T-helper 1 cell treated with Interleukin-12 subunit alpha and Interleukin-12 subunit beta and Interleukin-4 antibody, amounts not matched to agents 30 ng/mL and 1 ng/mL, for 36 hours (primary cell): ENCODE results near the gene MYCN. TPM values are rescaled to one million over a fixed set of nuclear protein-coding genes. Genes with fewer than 3 reads are reported as not detected.

Source experiments
- intact Hi-C: fragments of 100-400 bp; cut with micrococcal nuclease; formaldehyde crosslinking; loops from one replicate; pipeline ENCODE4 v1.15.1; 2024
- total RNA-seq: library from RNA; stranded (reverse); gene quantifications from 2 replicates; pipeline ENCODE4 v1.2.3, GENCODE V29; 2022

Gene MYCN
- total RNA-seq, 1 donor from 2014 or later: not detected

DNA sequence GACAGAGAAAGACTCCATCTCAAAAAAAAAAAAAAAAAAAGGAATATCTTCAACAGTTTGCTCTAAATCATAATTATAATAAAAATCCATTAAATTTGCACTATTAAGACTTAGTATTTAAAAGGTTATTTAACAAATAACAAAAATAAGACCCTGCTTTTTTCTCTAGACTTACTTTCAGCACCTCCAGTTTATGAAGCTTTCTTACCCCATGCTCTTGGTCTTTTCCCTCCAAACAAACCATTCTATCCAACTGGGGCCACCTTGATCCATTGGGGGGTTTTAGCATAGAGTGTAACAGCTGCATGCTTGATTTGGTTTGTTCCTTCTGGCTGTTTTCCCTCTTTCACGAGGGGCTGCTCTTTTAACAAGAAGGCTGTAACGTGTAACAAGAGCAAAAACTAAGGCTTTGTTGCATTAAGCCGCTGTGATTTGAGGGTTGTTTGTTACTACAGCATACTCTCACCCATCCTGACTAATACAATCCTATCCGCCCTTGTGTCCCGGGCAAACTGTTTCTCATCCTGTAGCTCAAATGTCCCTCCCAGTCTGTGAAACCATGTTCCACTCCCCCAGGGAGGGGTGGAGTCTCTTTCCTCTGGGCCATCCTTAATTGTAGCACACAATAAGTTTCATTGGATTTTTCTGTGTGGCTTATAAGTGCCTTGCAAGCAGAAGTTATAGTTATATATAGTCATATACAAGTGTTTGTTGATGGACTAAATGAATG lies 9.6 kb upstream of the MYCN start:
- intact Hi-C loops: no loop called here

DNA sequence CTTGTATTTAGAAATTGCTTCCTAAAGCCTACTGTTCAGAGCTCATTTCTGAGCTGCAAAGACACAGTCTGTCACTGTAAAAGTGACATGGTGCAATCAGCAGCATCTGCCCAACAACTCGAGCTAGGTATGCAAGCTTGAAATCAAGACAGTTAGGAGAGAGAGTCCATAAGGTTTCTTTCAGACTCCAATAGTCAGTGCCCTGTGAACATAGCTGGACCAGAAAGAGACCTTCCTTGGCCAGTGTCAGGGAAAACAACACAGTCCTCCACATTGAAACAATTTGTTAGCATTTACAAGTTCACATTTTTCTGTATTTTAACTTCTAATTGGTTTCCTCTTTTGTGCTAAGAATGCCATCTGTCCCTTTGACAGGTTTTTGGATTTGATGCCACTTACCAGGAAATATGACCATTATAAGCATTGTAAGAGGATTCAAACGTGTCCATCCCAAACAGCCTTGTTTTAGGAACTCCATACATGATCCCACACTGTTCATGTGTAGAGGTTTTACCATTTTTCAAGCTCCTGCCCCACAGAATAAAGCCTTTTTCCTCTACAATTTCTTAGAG lies 8.9 kb upstream of the MYCN start:
- intact Hi-C loops: no loop called here

DNA sequence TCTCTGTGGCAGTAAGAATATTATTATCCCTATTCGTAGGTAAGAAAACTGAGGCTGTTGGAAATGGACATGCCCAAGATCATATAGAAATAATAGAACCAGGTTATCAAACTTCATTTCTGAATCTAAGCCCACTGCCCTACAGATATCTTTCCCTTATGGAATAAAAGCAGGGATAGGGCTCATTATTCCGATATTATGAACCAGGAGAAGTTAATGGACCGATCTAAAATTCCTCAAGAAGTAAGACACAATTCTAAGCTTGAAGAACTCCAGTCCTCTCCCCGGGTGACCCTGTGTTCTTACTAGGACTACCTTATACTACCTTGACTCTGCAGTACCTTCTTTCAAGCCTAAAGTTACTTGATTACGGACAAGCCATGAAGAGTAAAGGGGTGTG lies 8.4 kb upstream of the MYCN start:
- intact Hi-C loops: no loop called here

DNA sequence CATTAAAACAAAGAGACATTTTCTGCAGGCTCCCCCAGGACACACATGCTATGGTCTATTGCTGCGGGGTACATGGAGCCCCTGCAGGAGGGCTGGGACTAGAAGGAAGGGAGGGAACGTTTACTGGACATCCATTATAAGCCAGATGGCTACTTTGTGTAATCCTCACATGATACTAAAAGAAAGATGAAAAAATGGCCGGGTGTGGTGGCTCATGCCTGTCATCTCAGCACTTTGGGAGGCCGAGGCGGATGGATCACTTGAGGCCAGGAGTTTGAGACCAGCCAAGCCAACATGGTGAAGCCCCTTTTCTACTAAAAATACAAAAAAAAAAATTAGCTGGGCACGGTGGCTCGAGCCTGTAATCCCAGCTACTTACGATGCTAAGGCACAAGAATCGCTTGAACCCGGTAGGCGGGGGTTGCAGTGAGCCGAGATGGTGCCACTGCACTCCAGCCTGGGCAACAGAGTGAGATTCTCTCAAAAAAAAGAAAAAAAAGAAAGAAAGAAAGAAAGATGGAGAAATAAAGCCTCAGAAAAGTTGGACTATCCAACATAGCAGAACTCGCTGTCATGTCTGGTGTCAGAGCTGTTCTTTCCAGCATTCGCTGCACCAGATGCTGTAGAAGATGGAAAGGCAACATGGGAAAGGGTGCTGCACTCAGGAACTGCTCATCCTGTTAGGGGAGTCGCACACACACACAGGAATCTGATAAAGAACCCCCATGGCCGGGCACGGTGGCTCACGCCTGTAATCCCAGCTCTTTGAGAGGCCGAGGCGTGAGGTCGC lies 7.8 kb upstream of the MYCN start:
- intact Hi-C loops: no loop called here

DNA sequence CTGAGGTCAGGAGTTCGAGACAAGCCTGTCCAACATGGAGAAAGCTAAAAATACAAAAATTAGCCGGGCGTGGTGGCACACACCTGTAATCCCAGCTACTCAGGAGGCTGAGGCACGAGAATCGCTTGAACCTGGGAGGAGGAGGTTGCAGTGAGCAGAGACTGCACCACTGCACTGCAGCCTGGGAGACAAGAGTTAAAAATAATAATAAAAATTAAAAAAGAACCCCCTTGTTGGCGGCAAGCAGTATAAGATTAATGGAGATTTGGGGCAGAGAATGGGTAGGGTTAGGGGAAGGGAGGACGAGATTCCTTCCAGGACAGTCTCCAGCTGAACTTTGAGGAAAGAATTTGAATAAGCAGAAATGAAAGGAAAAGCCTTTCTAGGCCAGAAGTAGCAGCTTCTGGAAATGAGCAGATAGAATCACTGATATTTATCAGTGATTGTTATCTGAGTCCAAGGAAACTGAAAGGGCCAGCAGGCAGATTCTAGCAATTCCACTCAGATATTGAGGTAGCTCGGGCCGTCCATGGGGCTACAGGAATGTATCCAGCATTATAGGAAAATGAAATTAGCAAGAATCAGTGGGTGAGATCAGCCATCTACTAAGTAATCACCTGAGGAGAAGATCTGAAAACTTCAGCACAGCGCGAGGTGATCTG lies 7.0 kb upstream of the MYCN start:
- intact Hi-C loops: no loop called here

DNA sequence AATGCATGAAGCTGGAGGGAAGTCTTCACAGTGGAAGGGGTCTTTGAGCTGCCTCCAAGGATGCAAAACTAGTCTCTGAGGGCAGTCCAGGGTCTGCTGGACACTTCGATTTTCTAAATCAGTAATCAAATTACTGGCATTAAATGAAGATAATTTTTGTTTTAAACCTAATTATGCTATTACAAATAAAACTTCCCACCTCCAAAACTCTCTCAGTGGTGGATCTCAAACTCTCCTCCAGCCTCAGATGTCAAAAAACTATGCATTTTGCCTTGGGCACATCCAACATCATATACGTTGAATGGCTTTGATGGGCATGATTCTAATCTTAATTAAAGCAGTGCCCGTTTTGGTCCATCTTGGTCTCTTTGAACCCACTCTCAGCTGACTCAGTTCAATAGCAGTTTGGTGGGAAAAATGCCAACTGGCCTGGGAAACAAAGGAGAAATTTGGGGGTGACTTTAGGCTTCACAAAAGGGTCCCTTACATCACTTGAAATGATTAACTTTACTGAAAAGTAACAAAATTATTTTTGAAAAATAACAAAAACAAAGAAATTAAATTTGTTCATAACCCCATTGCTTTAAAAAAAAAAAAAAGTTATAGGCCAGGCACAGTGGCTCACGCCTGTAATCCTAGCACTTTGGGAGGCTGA lies 5.9 kb upstream of the MYCN start:
- intact Hi-C loops: no loop called here

DNA sequence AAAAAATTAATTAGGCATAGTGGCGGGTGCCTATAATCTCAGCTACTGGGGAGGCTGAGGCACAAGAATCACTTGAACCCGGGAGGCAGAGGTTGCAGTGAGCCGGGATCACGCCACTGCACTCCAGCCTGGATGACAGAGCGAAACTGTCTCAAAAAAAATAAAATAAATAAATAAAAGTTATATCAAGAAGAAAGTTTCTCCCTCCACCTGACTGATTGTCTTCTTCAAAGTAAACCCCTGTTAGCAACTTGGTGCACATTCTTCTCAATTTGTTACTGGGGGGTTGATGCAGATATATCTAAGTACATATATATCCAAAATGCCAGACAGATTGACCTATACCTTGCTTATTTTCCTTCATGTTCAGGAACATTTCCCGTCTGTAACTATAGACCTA lies 5.2 kb upstream of the MYCN start:
- intact Hi-C loops: no loop called here

DNA sequence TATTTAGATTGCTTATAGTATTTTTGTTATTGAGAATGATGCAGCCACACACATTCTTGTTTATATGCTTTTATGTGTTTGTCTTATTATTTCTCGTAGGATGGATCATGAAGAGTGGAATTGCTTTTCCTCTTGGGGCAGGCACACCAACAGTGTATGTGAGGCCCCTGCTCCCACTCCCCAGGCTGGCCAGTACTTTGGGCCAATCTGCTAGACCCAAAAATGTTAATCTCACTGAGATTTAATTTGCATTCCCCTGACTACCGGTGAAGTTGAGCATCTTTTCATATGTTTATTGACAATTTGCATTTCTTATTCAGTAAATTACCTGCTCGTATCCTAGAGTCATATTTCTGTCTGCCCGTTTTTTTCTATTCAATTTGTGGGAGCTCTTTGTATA lies 4.7 kb upstream of the MYCN start:
- intact Hi-C loops: no loop called here

DNA sequence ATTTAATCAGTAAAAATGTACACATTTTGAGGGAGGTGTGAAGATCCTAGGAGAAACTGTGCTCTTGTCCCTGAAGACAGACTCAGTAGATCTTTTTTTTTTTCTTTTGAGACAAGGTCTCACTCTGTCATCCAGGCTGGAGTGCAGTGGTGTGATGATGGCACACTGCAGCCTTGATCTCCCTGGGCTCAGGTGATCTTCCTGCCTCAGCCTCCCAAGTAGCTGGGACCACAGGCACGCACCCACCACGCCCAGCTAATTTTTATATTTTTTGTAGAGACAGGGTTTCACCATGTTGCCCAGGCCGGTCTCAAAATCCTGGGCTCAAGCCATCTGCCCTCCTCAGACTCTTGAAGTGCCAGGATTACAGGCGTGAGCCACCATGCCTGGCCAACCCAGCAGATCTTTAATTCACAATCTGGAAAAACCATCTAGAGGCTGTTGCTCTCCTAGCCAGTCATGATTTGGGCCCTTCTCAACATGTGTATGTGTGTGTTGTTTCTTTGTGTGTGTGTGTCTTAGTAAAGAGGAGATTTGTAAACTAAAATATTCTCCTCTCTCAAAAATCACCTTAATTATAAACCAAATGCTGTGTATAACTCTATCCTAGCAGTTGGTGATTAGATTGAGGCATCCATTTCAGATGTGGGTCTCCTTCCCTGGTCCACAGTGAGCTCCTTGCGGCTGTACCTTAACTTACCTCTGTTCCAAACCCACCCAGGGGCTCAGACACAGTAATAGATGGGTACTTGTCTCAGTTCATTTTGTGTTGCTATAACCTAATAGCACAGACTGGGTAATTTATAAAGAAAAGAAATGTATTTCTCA lies 3.9 kb upstream of the MYCN start:
- intact Hi-C loops: no loop called here

DNA sequence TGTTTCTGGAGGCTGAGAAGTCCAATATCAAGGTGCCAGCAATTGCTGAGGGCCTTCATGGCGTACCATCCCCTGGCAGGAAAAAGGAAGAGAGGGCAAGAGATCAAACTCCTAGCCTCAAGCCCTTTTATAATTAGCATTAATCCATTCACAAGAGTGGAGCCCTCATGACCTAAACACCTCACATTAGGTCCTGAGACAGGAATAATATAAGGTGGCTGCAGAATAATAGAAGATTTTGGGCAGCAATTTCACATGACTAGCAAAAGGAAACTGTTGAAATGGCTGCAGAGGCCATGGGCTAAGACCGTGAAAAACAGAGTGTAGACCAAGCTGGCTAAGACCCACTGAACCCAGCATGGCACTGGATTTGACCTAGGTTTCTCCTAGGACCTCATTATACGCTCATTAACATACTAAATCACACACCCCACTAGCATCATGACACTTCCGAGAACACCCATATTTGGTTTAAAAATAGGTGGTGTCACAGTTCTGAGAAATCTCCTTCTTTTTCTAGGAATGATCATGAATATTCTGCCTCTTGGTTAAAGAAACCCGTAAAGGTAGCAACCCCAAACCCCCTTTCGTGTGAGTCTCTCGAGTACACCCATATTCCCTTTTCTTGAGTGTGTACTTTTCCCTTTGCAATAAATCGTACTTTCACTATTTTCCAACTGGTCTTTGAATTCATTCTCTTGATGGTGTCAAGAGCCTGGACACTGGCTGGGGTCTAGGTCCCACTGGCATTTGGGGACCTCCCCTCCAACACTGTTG lies 3.1 kb upstream of the MYCN start:
- intact Hi-C loops: no loop called here

DNA sequence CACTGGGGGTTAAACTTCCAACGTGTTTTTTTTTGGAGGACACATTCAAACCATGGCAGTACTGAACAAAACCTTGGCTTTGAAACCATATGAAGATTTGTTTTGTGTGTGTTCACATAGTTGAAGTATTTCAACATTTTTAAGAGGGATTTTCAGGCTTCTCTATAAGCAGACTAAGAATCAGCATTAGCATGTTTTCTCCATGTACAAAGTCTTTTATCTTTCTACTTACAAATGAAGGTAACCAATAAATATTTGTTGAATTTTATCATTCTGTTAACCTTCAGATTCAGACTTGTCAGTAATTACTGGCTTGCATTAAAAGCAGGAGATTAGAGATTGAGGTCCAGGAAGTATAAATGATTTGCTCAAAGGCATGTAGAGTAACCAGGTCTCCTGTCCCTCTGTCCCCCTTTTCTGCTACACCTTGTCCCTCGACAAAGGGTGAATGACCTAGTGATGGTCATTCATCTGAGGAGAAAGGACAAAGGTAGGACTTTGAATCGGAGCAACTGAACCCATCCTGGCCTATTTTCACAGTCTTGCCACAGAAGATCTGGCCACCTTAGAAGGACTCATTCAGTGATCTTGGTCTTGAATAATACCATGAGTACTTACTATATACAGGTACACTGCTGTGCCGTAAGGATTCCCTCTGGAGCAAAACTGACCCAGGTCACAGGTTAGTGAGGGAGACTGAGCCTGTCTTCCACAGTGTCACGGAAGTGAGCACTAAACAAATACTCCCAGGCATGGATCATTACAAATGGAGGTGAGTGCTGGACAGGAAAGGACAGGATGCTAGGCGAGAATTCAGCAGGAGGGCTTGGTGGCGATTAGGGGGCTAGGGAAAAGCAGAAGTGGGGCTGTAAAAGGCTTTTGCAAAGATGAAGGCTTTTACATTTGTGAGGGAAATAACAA lies 2.2 kb upstream of the MYCN start:
- intact Hi-C loops: no loop called here

DNA sequence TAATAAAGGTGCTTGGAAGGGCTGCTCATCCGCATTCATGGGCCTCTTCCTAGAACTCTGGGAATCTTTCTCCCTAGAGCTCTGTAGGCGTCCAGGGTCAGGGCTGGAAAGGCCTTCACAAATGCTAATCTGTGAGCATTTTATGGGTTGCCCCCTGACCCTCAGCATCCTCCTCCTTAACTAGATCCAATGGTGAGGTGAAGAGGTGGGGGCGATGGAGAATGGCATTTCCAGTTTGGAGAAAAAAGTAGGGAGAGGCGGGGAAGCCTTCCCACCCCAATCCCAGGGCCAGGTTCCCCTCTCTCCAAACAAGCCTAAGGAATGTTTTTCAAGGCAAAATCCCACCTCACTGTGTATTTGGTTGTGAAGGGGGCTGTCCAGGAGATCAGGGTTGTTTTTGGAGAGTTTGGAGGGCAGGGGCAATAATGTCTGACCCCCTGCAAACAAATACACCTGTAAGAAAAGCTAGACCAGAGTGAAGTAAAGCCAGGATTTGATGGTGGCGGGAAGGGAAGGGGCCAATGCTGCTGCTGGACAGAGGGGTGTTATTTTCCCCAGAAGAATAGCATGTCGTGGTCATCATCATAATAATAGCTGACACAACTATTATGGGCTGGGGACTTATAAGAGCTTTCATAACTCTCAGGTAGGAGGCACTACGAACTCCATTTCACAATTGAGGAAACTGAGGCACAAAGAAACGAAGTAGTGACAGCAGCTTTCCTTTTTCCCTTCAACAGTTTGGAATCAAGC lies 1.4 kb upstream of the MYCN start:
- intact Hi-C loops: loop anchor here (1.0 kb wide), 3 partner anchors 343 to 818 kb away; no protein-coding TSS in a partner anchor

DNA sequence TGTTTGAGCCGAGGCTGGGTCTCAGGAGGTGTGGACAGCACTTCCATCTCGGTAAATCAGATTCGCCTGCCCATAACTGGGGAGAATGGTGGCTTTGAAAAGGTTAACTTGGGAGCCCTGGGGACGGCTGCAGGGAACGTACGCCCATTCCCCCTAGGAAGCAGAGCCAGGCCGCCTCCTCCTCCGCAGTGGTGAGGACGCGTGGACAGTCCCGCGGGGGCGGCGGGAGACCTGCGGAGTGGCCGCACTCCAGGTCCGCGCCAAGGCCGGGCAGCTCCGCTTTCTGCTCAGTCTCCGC lies 845 bp upstream of the MYCN start:
- intact Hi-C loops: loop anchor here (1.0 kb wide), 3 partner anchors 343 to 818 kb away; no protein-coding TSS in a partner anchor

DNA sequence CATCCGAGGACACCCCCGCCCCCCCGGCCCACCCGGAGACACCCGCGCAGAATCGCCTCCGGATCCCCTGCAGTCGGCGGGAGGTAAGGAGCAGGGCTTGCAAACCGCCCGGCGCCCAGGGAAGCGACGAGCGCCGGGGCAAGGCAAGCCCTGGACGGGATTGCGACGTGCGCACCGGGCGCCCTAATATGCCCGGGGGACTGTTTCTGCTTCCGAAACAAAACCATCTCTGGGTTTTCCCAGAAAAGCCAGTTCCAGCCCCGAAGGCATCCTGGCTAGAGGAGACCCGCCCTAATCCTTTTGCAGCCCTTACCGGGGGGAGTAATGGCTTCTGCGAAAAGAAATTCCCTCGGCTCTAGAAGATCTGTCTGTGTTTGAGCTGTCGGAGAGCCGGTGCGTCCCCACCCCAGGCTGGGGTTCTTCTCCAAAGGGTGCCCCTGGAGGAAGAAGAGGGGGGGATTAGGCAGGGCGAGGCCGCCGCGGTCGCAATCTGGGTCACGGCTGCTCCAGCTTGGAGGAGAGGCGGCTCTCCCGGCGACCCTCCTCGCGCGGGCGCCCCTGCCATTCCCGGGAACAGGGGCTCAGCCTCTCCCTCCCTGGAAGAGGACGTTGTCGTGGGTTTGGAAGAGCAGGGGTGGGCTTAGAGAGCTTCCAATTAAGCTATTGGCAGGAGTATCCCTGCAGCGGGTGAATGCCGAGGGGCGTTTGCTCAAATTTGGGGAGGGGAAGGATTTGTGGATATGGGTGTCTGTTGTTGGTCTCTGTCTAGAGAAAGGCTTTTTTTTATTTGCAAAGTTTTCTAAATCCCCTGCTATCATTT lies 521 bp downstream of the MYCN start:
- intact Hi-C loops: loop anchor here (5.0 kb wide), 1 partner anchor 1229 kb away; no protein-coding TSS in a partner anchor

DNA sequence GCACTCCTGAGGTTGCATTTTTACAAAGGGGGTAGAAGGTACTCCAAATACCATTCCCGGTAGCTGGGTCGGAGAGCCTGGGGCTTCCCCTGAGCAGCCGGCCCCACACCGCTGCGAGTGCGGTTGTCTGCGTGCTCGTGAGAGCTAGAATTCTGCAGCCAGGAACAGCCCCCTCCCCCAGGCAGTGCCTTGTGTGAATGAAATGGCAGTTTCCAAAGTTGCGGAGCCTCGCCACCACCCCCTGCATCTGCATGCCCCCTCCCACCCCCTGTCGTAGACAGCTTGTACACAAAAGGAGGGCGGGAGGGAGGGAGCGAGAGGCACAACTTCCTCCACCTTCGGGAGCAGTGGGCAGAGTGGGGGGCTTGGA lies 1.1 kb downstream of the MYCN start:
- intact Hi-C loops: loop anchor here (5.0 kb wide), 1 partner anchor 1229 kb away; no protein-coding TSS in a partner anchor

DNA sequence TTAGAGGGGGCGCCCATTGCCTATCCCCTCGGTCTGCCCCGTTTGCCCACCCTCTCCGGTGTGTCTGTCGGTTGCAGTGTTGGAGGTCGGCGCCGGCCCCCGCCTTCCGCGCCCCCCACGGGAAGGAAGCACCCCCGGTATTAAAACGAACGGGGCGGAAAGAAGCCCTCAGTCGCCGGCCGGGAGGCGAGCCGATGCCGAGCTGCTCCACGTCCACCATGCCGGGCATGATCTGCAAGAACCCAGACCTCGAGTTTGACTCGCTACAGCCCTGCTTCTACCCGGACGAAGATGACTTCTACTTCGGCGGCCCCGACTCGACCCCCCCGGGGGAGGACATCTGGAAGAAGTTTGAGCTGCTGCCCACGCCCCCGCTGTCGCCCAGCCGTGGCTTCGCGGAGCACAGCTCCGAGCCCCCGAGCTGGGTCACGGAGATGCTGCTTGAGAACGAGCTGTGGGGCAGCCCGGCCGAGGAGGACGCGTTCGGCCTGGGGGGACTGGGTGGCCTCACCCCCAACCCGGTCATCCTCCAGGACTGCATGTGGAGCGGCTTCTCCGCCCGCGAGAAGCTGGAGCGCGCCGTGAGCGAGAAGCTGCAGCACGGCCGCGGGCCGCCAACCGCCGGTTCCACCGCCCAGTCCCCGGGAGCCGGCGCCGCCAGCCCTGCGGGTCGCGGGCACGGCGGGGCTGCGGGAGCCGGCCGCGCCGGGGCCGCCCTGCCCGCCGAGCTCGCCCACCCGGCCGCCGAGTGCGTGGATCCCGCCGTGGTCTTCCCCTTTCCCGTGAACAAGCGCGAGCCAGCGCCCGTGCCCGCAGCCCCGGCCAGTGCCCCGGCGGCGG lies 1.7 kb downstream of the MYCN start:
- intact Hi-C loops: loop anchor here (5.0 kb wide), 1 partner anchor 1230 kb away; no protein-coding TSS in a partner anchor
